HG02943 (cell line): Measurements from ENCODE around the gene SIN3B.

Source experiments
- ATAC-seq: cut with Tn5 transposase; IDR thresholded peaks from one replicate; pipeline ENCODE4 v1.9.1; 2021; ENCODE audit warnings: mild to moderate bottlenecking, low read depth, moderate library complexity; ENCODE audit not compliant: unreplicated experiment

Gene SIN3B

DNA sequence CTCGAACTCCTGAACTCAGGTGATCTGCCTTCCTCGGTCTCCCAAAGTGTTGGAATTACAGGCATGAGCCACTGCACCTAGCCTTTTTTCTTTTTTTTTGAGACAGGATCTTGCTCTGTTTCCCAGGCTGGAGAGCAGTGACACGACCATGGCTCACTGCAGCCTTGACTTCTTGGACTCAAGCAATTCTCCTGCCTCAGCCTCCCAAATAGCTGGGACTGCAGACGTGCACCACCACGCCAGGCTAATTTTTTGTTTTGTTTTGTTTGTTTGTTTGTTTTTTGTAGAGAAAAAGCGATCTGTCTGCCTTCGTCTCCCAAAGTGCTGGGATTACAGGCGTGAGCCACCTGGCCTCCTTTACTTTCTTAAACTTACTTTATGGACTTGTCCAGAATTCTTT is 6.5 kb upstream of the SIN3B start:
- no peak for ATAC-seq

GRCh38 chr19:16824658-16825311 is 4.4 kb upstream of the SIN3B start:
- no peak for ATAC-seq

DNA sequence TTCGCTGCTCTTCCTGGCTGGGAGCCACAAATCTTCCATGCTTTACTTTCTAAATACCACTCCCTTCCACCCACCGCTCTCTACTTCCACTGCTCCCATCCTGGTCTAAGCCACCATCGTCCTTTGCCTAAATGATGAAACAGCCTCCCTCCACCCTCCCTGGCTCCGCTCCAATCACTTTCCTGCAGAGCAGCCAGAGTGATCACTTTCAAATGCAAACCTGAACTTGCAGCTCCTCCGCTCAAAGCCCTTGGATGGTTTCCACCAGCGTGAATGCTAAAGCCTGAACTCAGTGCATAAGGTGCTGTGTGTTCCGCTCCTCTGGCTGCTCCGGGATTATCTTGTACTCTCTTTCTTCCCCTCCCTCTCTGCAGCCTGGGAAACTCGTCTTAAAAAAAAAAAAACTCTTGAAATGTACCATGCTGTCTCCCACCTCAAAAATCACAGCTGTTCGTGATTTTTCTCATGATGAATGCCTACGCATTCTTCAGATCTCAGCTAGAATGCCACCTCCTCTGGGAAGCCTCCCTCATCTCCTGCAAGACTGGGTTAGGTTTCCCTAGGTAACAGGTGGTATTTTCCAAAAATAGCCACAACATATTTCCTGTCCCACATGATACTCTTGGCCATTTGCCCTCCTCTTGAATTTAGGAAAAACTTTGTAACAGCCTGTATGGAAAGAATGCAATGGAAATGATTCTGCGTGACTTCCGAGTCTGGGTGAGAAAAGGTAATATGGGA is 3.7 kb upstream of the SIN3B start:
- no peak for ATAC-seq

GRCh38 chr19:16829822-16830289 is 658 bp downstream of the SIN3B start:
- no peak for ATAC-seq

GRCh38 chr19:16830679-16831078 is 1.5 kb downstream of the SIN3B start:
- ATAC-seq = no peak

DNA sequence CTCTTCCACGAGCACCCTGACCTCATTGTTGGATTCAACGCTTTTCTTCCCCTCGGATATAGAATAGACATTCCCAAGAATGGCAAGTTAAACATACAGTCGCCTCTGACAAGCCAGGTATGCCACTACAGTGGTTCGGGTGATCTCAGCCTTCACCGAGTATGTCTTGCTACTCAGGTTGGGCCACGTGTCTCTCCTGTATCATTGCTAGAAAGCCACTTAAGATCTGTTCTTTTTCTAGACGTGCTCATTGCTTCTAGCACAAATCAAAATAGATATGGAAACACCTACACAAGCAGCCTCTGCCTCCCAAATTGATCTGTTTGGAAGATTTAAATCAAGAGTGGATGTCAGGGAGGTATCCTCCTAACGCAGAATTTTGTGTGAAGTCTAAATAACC is 2.3 kb downstream of the SIN3B start:
- ATAC-seq = no peak

DNA sequence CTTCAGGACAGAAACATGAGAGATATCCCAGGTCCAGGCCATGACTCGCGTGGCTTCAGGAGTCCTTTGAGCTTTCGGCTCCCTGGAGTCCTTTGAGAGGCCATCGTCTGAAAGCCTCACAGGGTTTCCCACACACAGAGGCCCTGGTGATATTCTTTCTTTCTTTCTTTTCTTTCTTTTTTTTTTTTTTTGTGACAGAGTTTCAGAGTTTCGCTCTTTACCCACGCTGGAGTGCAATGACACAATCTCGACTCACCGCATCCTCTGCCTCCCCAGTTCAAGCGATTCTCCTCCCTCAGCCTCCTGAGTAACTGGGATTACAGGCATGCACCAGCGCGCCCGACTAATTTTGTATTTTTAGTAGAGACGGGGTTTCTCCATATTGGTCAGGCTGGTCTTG is 5.5 kb downstream of the SIN3B start:
- no peak for ATAC-seq

- no peak for ATAC-seq
Measured at GRCh38 chr19:16836115-16837034, 7.2 kb downstream of the SIN3B start.

DNA sequence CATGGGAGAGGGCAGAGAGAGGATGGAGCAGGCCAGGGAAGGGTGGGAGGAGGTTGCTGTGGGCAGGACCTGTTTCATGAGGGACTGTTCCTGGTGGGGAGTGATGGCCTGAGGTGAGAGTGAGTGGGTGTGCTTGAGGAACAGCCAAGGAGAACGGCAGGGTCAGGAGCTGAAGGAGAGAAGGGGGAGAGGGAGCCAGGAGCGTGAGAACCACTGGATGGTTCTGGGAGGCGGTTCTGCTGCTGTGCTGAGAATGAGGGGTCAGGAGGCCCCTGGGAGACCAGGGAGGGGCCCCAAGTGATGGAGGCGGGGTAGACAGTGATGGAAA is 7.8 kb downstream of the SIN3B start:
- no peak for ATAC-seq

DNA sequence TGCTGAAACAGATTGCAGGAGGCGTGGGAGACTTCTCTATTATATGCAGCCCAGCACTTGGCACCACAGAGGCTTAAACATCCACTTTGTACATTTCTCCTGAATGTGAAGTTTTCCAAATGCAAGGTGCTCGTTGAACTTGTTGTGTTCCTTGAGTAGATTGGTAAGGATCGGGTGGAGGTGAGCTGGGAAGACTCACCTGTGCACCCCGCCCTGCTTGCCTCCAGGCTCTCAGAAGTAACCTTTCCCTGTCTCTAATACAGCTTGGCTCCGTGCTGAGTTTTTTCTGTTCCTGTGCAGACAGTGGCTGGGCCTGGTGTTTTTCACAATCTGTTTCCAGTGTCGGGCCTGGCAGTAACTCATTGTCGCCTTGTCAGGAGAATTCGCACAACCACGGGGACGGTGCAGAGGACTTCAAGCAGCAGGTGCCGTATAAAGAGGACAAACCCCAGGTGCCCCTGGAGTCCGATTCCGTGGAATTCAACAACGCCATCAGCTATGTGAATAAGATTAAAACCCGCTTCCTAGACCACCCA is 12.3 kb downstream of the SIN3B start:
- ATAC-seq = no peak

DNA sequence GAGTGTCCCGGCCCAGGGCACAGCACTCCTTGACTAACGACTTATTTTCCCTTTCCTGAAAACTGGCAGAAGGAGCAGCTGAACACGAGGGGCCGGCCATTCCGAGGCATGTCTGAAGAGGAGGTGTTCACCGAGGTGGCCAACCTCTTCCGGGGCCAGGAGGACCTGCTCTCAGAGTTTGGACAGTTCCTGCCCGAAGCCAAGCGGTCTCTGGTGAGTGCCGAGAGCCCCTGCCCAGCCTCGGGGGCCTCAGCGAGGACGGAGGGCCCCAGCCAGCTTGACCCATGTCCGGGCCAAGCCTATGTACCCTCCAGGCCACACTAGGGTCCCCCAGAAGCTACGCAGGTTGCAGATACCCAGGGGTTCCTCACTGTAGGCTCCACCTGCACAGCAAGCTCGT is 17.7 kb downstream of the SIN3B start:
- no peak for ATAC-seq

- no peak for ATAC-seq
Measured at GRCh38 chr19:16847430-16847829, 18.2 kb downstream of the SIN3B start.

DNA sequence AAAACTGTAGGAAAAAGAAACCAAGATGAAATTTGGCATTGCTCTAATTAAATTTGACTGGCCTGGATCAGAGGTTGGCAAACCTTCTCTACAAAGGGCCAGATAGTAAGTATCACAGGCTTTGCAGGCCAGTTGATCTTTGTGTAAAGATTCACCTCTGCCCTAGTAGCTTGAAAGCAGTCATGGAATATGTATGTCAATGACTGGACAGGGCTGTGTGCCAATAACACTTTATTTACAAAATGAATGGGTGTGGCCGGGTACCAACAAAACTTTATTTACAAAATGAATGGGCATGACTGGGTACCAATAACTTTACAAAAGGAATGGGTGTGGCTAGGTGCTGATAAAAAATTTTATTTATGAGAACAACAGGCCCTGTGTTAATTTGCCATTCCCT is 20.0 kb downstream of the SIN3B start:
- no peak for ATAC-seq

DNA sequence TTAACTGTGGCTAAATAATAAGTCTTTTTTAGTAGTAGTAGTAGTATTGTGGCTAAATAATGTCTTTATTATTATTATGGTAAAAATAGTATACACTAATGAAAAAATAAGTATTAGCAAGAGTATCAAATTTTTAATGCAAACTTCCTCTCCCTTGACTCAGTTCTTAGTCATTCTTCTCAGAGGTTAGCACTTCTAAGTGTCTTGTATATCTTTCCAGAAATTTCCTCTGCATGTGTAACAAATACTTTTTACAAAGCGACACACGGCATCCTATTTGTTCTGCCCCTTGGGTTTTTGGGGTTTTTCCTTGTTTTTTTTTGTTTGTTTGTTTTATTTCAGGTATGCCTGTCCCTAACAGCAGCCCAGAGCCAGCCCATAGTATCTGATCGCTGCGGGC is 20.9 kb downstream of the SIN3B start:
- no peak for ATAC-seq

DNA sequence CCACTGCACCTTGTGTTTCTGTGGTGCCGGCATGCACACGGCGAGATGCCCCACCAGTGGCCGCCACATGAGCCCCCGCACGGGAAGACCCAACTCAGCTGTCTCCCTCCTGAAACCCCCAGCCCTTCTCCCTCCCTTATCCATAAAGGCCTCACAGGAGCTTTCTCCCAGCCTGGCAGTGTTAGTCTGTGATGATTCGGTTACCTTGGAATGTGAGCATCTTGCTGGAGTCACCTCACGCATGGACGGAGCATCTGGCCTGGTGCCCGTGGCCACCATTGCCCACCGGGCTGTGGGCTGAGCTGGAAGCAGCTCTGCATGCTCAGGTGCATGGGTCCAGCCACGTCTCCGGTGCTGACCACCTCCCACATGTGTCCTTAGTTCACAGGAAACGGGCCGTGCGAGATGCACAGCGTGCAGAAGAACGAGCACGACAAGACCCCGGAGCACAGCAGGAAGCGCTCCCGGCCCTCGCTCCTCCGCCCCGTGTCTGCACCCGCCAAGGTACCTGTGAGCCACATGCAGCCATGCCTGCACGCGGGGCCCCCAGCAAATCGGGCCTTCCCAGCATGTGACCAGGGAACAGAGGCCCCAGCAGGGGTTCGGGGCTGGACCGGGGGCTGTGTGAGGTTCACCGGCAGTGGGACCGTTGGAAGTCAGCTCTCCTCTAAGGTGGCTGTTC is 22.0 kb downstream of the SIN3B start:
- ATAC-seq = no peak

DNA sequence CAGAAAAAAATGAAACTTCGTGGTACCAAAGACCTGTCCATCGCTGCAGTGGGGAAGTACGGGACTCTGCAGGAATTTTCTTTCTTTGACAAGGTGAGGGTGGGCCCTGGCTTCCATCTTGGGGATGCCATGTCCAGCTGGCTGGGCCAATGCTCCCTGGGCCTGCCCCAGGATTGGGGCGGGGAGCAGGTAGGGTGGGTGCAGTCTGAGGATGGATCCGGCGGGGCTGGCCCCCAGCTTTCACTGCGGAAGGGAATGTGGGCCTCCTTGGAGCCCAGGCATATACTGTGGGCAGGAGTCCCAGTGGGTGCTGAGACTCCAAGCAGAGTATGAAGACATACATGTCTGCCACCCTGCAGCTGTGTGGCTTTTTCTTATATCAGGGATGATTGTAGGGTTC is 23.9 kb downstream of the SIN3B start:
- ATAC-seq = no peak

DNA sequence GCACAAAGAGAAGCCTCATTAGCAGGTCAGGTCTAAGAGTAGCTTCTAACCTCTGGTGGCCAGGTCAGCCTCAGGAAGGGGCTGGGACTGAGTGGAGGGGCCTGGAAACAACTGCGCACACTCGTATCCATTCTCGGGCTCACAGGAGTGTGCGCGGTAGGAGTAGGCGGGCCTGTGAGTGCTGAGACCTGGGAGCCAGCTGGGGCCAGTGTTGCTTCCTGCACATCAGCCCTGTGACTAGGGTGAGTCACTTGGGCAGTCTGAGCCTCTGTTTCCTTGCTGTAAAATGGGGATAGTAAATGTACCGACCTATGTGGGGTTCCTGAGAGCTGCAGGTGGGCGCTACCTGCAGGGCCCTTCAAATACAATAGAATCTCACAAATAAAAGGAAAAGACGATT is 26.9 kb downstream of the SIN3B start:
- no peak for ATAC-seq

GRCh38 chr19:16859626-16860025 is 30.4 kb downstream of the SIN3B start:
- no peak for ATAC-seq

DNA sequence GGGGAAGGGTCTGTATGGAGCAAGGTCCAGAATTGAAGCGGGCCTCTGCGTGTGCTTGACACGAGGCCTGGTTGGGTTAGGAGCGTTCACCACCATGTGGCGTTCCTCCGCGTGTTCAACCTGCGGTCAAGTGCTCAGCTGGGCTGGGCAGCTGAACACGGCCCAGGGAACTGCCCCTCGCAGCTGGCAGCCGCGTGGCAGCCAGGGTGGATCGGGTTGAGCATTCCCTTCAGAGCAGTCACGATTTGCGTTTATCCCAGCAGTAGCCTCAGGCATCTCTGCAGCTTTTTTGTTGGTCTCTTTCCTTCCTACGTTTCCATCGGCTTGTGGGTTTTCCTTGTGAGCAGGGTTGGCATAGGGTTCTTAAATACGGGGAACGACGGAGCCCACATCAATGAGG is 30.9 kb downstream of the SIN3B start:
- ATAC-seq = no peak

- no peak for ATAC-seq
Measured at GRCh38 chr19:16861011-16861410, 31.8 kb downstream of the SIN3B start.

- ATAC-seq = no peak
Measured at GRCh38 chr19:16861834-16862233, 32.6 kb downstream of the SIN3B start.
